ENCODE data around the gene VHLL.
"Not testable (repeated sequence)": the region's sequence is repeated elsewhere in the genome, so short reads cannot be mapped to it uniquely, and the experiment has no call there.

DNA sequence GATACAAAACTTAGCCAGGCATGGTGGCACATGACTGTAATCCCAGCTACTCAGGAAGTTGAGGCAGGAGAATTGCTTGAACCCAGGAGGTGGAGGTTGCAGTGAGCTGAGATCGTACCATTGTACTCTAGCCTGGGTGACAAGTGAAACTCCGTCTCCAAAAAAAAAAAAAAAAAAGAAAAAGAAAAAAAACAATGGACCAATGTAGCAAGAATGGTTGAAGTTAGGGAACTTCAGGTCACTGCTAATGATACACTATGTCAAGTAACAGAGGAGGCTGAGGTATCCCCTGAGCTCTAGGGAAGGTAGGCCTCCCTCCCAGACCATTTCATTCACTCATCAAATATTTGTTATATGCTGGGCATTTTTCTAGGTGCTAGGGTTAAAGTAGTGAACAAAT lies 46.9 kb upstream of the VHLL start:
- not testable (repeated sequence) for TF ChIP-seq YY1 (IDR thresholded peaks at IDR 0.05; ENCODE audit: insufficient read depth, insufficient read length); ZNF274 (IDR thresholded peaks at IDR 0.05; ENCODE audit: low read depth, low read length)
